GM12878 (cell line): ENCODE data around the gene NAP1L4. TPM values are rescaled to one million over a fixed set of nuclear protein-coding genes. Genes with fewer than 3 reads are reported as not detected.

Experiments used
- ATAC-seq: fragments of 200-7000 bp; cut with Tn5 transposase; 3 replicates; pipeline ENCODE4 v1.9.1; 2020; ENCODE audit warnings: mild to moderate bottlenecking, moderate library complexity
- BruUV-seq: library from RNA; stranded (reverse); fragments of 400-500 nt; replicated peaks from 2 replicates; lab custom pipeline; 2021; lab: Mats Ljungman, UMichigan
- CTCF ChIA-PET: fragments of 300-600 bp; sonication (Branson Sonifier 250); formaldehyde crosslinking; extraction: SDS; loops from one replicate; lab custom pipeline; 2021; ENCODE audit warnings: inconsistent platforms; lab: Yijun Ruan, JAX
- POLR2A ChIA-PET: fragments of 350-600 bp; formaldehyde crosslinking; extraction: SDS; loops from one replicate; lab custom pipeline; 2021; ENCODE audit warnings: inconsistent platforms; lab: Charles Lee
- RAD21 ChIA-PET: fragments of 300-600 bp; sonication (Branson Sonifier 250); formaldehyde crosslinking; loops from one replicate; lab custom pipeline; 2023; ENCODE audit warnings: antibody characterized with exemption; ENCODE audit not compliant: unreplicated experiment; lab: Charles Lee
- SMC1A ChIA-PET: fragments of 300-600 bp; sonication (Branson Sonifier 250); formaldehyde crosslinking; loops from one replicate; lab custom pipeline; 2023; ENCODE audit not compliant: unreplicated experiment, uncharacterized antibody; lab: Charles Lee
- DNase-seq: peaks from one replicate; pipeline ENCODE4 v3.0.0-alpha.2; 2011; ENCODE audit warnings: low read depth, low spot score
- FAIRE-seq: peaks from 3 replicates; lab custom pipeline; 2011; peaks lifted over from hg19 to GRCh38; lab: Jason Lieb, UNC
- H2AFZ ChIP-seq: 2 replicates; pipeline ENCODE4 v1.6.0; 2011; ENCODE audit warnings: low read depth, low read length, control low read depth; ENCODE audit not compliant: control insufficient read depth
- H3K27ac ChIP-seq: 2 replicates; pipeline ENCODE4 v1.5.1; 2011; ENCODE audit warnings: control low read depth; ENCODE audit not compliant: control insufficient read depth, insufficient read depth
- H3K27me3 ChIP-seq, 2 experiments: replicated peaks in 1 of 2; 2 replicates each; pipeline versions ENCODE4 v1.6.0 to v1.6.1; 2011; ENCODE audit warnings: low read length in 1 of 2; ENCODE audit not compliant: control insufficient read depth in 2 of 2, insufficient read depth in 2 of 2
- H3K36me3 ChIP-seq, 2 experiments: 2 replicates each; pipeline ENCODE4 v1.5.1; 2011; ENCODE audit warnings: low read length in 1 of 2; ENCODE audit not compliant: control insufficient read depth in 2 of 2, insufficient read depth in 2 of 2
- H3K4me1 ChIP-seq: 2 replicates; pipeline ENCODE4 v1.6.1; 2011; ENCODE audit warnings: mild to moderate bottlenecking, low read length, moderate library complexity, mixed read lengths; ENCODE audit not compliant: control insufficient read depth, insufficient read depth
- H3K4me2 ChIP-seq: 2 replicates; pipeline ENCODE4 v1.6.0; 2011; ENCODE audit warnings: control low read depth; ENCODE audit not compliant: control insufficient read depth, insufficient read depth
- H3K4me3 ChIP-seq: fragments of 200-600 bp; sonication (generic); 2 replicates; pipeline ENCODE4 v1.5.1; 2016
- H3K79me2 ChIP-seq: 2 replicates; pipeline ENCODE4 v1.6.0; 2011; ENCODE audit warnings: low read length; ENCODE audit not compliant: control insufficient read depth, insufficient read depth
- H3K9ac ChIP-seq: 2 replicates; pipeline ENCODE4 v1.8.0; 2011; ENCODE audit warnings: low read length, control low read depth, mixed read lengths; ENCODE audit not compliant: control insufficient read depth, insufficient read depth
- H3K9me3 ChIP-seq: replicated peaks from 3 replicates; pipeline ENCODE4 v1.5.1; 2011; ENCODE audit warnings: mild to moderate bottlenecking, low read length; ENCODE audit not compliant: control insufficient read depth, insufficient read depth
- H4K20me1 ChIP-seq: 2 replicates; pipeline ENCODE4 v1.6.0; 2011; ENCODE audit not compliant: control insufficient read depth, insufficient read depth
- ATF7 ChIP-seq: fragments of 450-650 bp; IDR thresholded peaks from 2 replicates; pipeline ENCODE4 v1.6.1; 2016; ENCODE audit warnings: low read depth, mild to moderate bottlenecking
- BMI1 ChIP-seq: fragments of 450-650 bp; IDR thresholded peaks from 2 replicates; pipeline ENCODE4 v1.6.1; 2016; ENCODE audit warnings: mild to moderate bottlenecking, moderate library complexity, borderline replicate concordance
- CEBPZ ChIP-seq: fragments of 150-350 bp; IDR thresholded peaks from 2 replicates; pipeline ENCODE4 v1.6.1; 2016; ENCODE audit warnings: low read depth, low read length
- CTCF ChIP-seq, 3 experiments: IDR thresholded peaks in 2 of 3; conservative IDR thresholded peaks in 1 of 3; 2 replicates each; pipeline ENCODE4 v1.5.1; 2011; ENCODE audit warnings: low read depth in 3 of 3, low read length in 3 of 3, mild to moderate bottlenecking in 3 of 3, control low read depth in 2 of 3, moderate library complexity in 2 of 3, inconsistent platforms in 1 of 3, mixed read lengths in 1 of 3; ENCODE audit not compliant: control insufficient read depth in 2 of 3, insufficient read depth in 1 of 3; ENCODE audit errors: extremely low read depth in 1 of 3
- ETV6 ChIP-seq, 2 experiments: fragments of 450-650 bp in 1 of 2; IDR thresholded peaks in 1 of 2; conservative IDR thresholded peaks in 1 of 2; 2 replicates each; pipeline ENCODE4 v1.6.1; 2014; ENCODE audit warnings: antibody characterized with exemption in 1 of 2, borderline replicate concordance in 1 of 2, low read depth in 1 of 2, mild to moderate bottlenecking in 1 of 2, moderate library complexity in 1 of 2
- IKZF2 ChIP-seq, 2 experiments: fragments of 450-650 bp; IDR thresholded peaks; 2 replicates each; pipeline ENCODE4 v1.6.1; 2017; ENCODE audit warnings: mild to moderate bottlenecking in 2 of 2, moderate library complexity in 2 of 2
- RUNX3 ChIP-seq: IDR thresholded peaks from 2 replicates; pipeline ENCODE4 v1.6.1; 2012; ENCODE audit warnings: low read length, inconsistent platforms
- SPI1 ChIP-seq: IDR thresholded peaks from 2 replicates; pipeline ENCODE4 v1.6.1; 2011; ENCODE audit warnings: low read depth, mild to moderate bottlenecking, low read length, moderate library complexity, borderline replicate concordance; ENCODE audit not compliant: insufficient read depth
- SRF ChIP-seq, 2 experiments: IDR thresholded peaks; 2 replicates each; pipeline ENCODE4 v1.6.1; 2011; ENCODE audit warnings: low read depth in 2 of 2, low read length in 2 of 2, mild to moderate bottlenecking in 1 of 2, moderate library complexity in 1 of 2
- TCF12 ChIP-seq: IDR thresholded peaks from 2 replicates; pipeline ENCODE4 v1.6.1; 2011; ENCODE audit warnings: low read depth, mild to moderate bottlenecking, low read length
- ZBTB33 ChIP-seq: fragments of 450-650 bp; IDR thresholded peaks from 2 replicates; pipeline ENCODE4 v1.6.1; 2017; ENCODE audit warnings: mild to moderate bottlenecking
- ZNF217 ChIP-seq: fragments of 450-650 bp; IDR thresholded peaks from 2 replicates; pipeline ENCODE4 v1.6.1; 2017; ENCODE audit warnings: antibody characterized with exemption, mild to moderate bottlenecking
- WGBS: methylation state at CpG from one replicate; pipeline ENCODE4 v1.1.6; 2016; ENCODE audit warnings: low lambda C conversion rate; ENCODE audit not compliant: insufficient replicate concordance, insufficient coverage; ENCODE audit errors: missing lambda C conversion rate; 5-methylcytosine and 5-hydroxymethylcytosine counted together
- in situ Hi-C: fragments of 300-500 bp; cut with MboI; formaldehyde crosslinking; loops from 9 replicates; pipeline ENCODE4 v1.14.3; 2018; ENCODE audit warnings: mixed read lengths
- intact Hi-C: fragments of 100-400 bp; cut with micrococcal nuclease; formaldehyde crosslinking; loops from one replicate; pipeline ENCODE4 v1.14.2; 2022; ENCODE audit not compliant: unreplicated experiment
- polyA plus RNA-seq, 11 experiments: library from polyadenylated mRNA; depleted of rRNA in 4 of 11; unstranded in 6 of 11; stranded (reverse) in 5 of 11; fragments of >200 nt; fragmentation: Nextera tagmentation in 4 of 11; fragmentation: Illumina TruSeq in 1 of 11; extraction: Ambion mirVana in 4 of 11; extraction: Trizol in 1 of 11; gene quantifications; 1 replicate in 1 of 11; 2 replicates in 10 of 11; pipeline versions ENCODE4 v1.2.1 to v1.2.3, GENCODE V29; 2011 to 2016; ENCODE audit warnings: inconsistent platforms in 2 of 11, missing spikeins in 2 of 11, low read depth in 1 of 11
- total RNA-seq, 4 experiments: library from RNA; depleted of rRNA in 3 of 4; stranded (reverse); fragments of >200 nt in 3 of 4; fragmentation: Illumina TruSeq in 1 of 4; extraction: Trizol in 1 of 4; gene quantifications; 2 replicates each; pipeline versions ENCODE4 v1.2.1 to v1.2.3, GENCODE V29; 2013 to 2021

NAP1L4 gene
- total and polyA plus RNA-seq, 10 of the 15 experiments (the other 5 are each of a cell fraction or from before 2014, with no cell fraction given) = 24.8 to 198 (median 114) TPM

GRCh38 chr11:2909133-2909902 lies 82.8 kb downstream of the NAP1L4 start (continued):
- TF ChIP-seq ETV6 (conservative IDR thresholded peaks at IDR 0.05 in 1 of 2, IDR thresholded peaks at IDR 0.05 in 1 of 2; ENCODE audit: borderline replicate concordance in 1 of 2, low read depth in 1 of 2) = no peak
- no peak for TF ChIP-seq SRF (IDR thresholded peaks at IDR 0.05; ENCODE audit: low read depth in 2 of 2, low read length in 2 of 2)
- TF ChIP-seq ATF7 = no peak
- no peak for TF ChIP-seq ZBTB33
- no peak for TF ChIP-seq ZNF217

- CTCF ChIA-PET = no interaction called here
These were observed 84.0 kb downstream of the NAP1L4 start for GRCh38 chr11:2908130-2908529.

More at GRCh38 chr11:2908130-2908529, 84.0 kb downstream of the NAP1L4 start:
- Histone ChIP-seq H4K20me1 (no peaks in the 10 kb centered on the region), H3K9me3 (no peaks in the 10 kb centered on the region; the same call in 2 of the 3 replicates), H2AFZ (no peak overlapping the region), H3K79me2 (no peaks in the 10 kb centered on the region), H3K27ac (no peak overlapping the region), H3K4me1 (peaks cover 3% of the 10 kb centered on the region; the same call in 1 of the 2 replicates), H3K27me3 (no peaks in the 10 kb centered on the region), H3K4me3 (no peak overlapping the region), H3K4me2 (no peak overlapping the region), H3K36me3 (no peaks in the 10 kb centered on the region), H3K9ac (no peak overlapping the region)
- FAIRE-seq (no peak), DNase-seq (no peak), ATAC-seq (no peak)
- SMC1A ChIA-PET = no interaction called here
- intact Hi-C loops (no loop called here), in situ Hi-C loops (no loop called here)
- no TSS peak for BruUV-seq
- no peak for TF ChIP-seq BMI1
- TF ChIP-seq CTCF (IDR thresholded peaks at IDR 0.05 in 2 of 3, conservative IDR thresholded peaks at IDR 0.05 in 1 of 3; ENCODE audit: control insufficient read depth in 2 of 3, extremely low read depth in 1 of 3, insufficient read depth in 1 of 3, low read depth in 3 of 3, low read length in 3 of 3) = no peak
- TF ChIP-seq SPI1 = no peak
- no peak for TF ChIP-seq RUNX3
- TF ChIP-seq IKZF2 (IDR thresholded peaks at IDR 0.05) = no peak
- no peak for TF ChIP-seq TCF12
- TF ChIP-seq CEBPZ = no peak
- RAD21 ChIA-PET = no interaction called here
- WGBS = 60% methylated on average over 14 of the region's 14 CpGs
- POLR2A ChIA-PET = no interaction called here
